ENCODE results near the gene EFR3B.
"Not testable (repeated sequence)": the region's sequence is repeated elsewhere in the genome, so short reads cannot be mapped to it uniquely, and the experiment has no call there.

Gene EFR3B

DNA sequence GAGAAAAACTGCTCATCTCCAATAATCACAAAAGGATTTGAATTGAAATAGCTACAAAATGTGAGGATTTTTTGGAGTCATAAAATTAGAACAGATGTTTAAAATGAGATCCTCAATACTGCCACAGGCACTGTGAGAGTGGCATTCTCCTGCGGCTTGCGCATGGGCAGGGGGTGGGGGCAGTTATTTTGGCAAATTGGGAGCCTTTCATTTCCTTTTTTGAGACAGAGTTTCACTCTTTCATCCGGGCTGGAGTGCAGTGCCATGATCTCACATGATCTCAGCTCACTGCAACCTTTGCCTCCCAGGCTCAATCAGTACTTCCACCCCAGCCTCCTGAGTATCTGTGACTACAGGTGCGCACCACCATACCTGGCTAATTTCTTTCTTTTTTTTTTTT, 84.1 kb downstream of the EFR3B start:
- Mint-ChIP-seq H3K36me3 (ENCODE audit: low read depth) (peaks cover 38% of the 10 kb centered on the region), H3K4me3 (no peak overlapping the region), H3K9me3 (no peaks in the 10 kb centered on the region), H3K27me3 (ENCODE audit: low read depth, poor library complexity) (peaks cover 11% of the 10 kb centered on the region), H3K27ac (no peak overlapping the region), H3K4me1 (peaks cover 10% of the 10 kb centered on the region)
- no peak for TF ChIP-seq CTCF (IDR thresholded peaks at IDR 0.05)
- DNase-seq: no peak

DNA sequence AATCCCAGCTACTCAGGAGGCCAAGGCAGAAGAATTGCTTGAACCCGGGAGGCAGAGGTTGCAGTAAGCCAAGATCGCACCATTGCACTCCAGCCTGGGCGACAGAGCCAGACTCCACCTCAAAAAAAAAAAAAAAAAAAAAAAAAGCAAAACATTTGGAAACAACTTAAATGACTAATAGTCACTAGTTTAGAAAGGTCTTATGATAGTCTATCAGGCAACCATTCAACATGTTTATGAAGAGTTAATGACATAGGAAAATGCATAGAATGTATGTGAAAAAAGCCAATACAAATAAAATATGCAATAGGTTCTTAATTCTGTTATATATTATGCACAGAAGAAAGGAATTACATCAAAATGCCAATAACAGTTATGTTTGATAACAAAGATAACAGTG, 85.2 kb downstream of the EFR3B start:
- peaks cover 22% of the 10 kb centered on the region for H3K27me3 Mint-ChIP-seq (ENCODE audit: low read depth, poor library complexity)
- H3K4me1 Mint-ChIP-seq, H3K9me3 Mint-ChIP-seq, H3K27ac Mint-ChIP-seq, H3K4me3 Mint-ChIP-seq, DNase-seq: not testable (repeated sequence)
- H3K36me3 Mint-ChIP-seq (ENCODE audit: low read depth): peaks cover 32% of the 10 kb centered on the region

- H3K9me3 Mint-ChIP-seq: no peaks in the 10 kb centered on the region
These were observed 85.8 kb downstream of the EFR3B start for GRCh38 chr2:25127646-25128045.

DNA sequence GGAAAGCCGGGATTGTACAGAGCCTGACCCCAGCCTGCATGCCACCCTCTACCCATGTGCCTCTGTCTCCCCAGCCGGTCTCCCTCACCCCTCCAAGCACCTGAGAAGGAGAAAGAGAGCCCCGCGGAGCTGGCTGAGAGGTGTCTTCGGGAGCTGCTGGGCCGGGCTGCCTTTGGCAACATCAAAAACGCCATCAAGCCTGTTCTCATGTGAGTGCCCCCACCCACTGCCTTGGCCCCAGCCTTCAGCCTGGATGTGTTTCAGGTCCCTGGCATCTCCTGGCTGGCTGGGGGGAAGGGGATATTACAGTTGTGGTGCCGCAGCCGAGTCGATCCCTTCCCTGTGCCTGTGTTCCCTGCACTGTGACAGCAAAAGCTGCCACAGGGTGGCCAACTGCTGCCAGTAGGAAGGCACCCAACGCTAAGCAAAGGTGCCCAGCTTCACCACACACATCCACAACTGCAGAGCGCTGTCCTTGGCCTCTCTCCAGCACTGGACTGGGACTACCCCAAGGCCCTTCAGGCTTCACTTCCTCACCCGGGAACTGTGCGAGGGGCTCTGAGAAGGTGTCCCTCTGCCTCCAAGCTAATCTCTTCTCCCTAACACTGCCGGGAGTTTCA, 88.1 kb downstream of the EFR3B start:
- no peak overlapping the region for H3K4me3 Mint-ChIP-seq
- H3K4me1 Mint-ChIP-seq: peaks cover 4% of the 10 kb centered on the region
- H3K9me3 Mint-ChIP-seq: no peaks in the 10 kb centered on the region
- peaks cover 38% of the 10 kb centered on the region for H3K36me3 Mint-ChIP-seq (ENCODE audit: low read depth)
- DNase-seq: no peak
- TF ChIP-seq CTCF (IDR thresholded peaks at IDR 0.05): no peak
- H3K27me3 Mint-ChIP-seq (ENCODE audit: low read depth, poor library complexity): peaks cover 35% of the 10 kb centered on the region
- no peak overlapping the region for H3K27ac Mint-ChIP-seq

More at GRCh38 chr2:25127646-25128045, 85.8 kb downstream of the EFR3B start:
- no peak for DNase-seq
- peaks cover 26% of the 10 kb centered on the region for H3K36me3 Mint-ChIP-seq (ENCODE audit: low read depth)
- H3K4me3 Mint-ChIP-seq: no peak overlapping the region
- no peak overlapping the region for H3K27ac Mint-ChIP-seq
- H3K4me1 Mint-ChIP-seq: peaks cover 10% of the 10 kb centered on the region
- no peak for TF ChIP-seq CTCF (IDR thresholded peaks at IDR 0.05)
- H3K27me3 Mint-ChIP-seq (ENCODE audit: low read depth, poor library complexity): peaks cover 26% of the 10 kb centered on the region

- Mint-ChIP-seq H3K4me3 (peak overlapping the region; percentile 55), H3K27me3 (ENCODE audit: low read depth, poor library complexity) (peaks cover 31% of the 10 kb centered on the region), H3K4me1 (peaks cover 4% of the 10 kb centered on the region), H3K36me3 (ENCODE audit: low read depth) (peaks cover 45% of the 10 kb centered on the region), H3K9me3 (no peaks in the 10 kb centered on the region), H3K27ac (no peak overlapping the region)
- no peak for TF ChIP-seq CTCF (IDR thresholded peaks at IDR 0.05)
- DNase-seq: no peak
These were observed 89.3 kb downstream of the EFR3B start for GRCh38 chr2:25131253-25131566.

DNA sequence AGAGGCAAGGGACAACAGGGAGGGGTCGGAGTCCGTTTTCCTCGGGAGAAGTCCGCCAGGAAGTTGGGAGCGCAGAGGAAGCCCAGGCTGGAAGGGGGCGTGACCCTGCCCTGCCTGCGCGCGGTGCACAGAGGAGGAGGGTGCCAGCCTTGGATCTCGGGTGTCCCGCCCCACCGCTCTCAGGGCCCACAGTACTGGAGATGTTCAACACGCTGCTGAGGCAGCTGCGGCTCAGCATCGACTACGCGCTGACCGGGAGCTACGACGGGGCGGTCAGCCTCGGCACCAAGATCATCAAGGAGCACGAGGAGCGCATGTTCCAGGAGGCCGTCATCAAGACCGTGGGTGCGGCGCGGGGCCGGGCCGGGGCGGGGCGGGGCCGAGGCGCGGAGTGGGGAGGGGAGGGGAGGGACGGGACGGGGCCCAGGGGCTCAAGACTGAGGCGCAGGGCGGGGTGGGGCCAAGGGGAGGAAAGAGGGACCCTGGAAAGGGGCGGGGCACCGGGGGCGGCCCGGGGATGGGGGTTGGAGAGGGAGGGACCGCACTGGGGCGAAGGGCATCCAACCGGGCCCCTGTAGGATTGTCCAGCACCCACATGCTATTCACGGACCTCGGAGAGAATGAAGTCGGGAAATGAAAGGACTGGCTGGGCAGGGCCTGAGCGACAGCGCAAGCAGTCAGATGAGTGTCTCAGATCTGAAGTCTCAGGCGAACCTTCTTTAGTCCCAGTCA, 89.9 kb downstream of the EFR3B start:
- Mint-ChIP-seq H3K27me3 (ENCODE audit: low read depth, poor library complexity) (peaks cover 31% of the 10 kb centered on the region), H3K9me3 (no peaks in the 10 kb centered on the region), H3K36me3 (ENCODE audit: low read depth) (peaks cover 50% of the 10 kb centered on the region), H3K4me1 (peaks cover 4% of the 10 kb centered on the region), H3K27ac (no peak overlapping the region), H3K4me3 (peak overlapping the region; percentile 55)
- DNase-seq: peak; percentile 48
- TF ChIP-seq CTCF (IDR thresholded peaks at IDR 0.05): no peak

Data from nephron progenitor cell (in vitro differentiated cells).